Endometrial microvascular endothelial cells (primary cell): Measurements from ENCODE around the gene BAG2. TPM values are rescaled to one million over a fixed set of nuclear protein-coding genes. Genes with fewer than 3 reads are reported as not detected.

ENCODE experiments used
- in situ Hi-C: cut with HindIII; loops from 2 replicates; pipeline ENCODE4 v1.10.0; 2017; ENCODE audit warnings: low sequenced_read_pairs, low pct_unique_long_range_greater_than_20kb; ENCODE audit errors: inconsistent ontology term
- total RNA-seq: library from RNA; depleted of rRNA; stranded (reverse); fragments of >200 nt; gene quantifications from one replicate; pipeline ENCODE4 v1.2.3, GENCODE V29; 2015; ENCODE audit errors: inconsistent ontology term

BAG2 gene
- total RNA-seq, 1 donor from 2014 or later: 13.8 TPM

DNA sequence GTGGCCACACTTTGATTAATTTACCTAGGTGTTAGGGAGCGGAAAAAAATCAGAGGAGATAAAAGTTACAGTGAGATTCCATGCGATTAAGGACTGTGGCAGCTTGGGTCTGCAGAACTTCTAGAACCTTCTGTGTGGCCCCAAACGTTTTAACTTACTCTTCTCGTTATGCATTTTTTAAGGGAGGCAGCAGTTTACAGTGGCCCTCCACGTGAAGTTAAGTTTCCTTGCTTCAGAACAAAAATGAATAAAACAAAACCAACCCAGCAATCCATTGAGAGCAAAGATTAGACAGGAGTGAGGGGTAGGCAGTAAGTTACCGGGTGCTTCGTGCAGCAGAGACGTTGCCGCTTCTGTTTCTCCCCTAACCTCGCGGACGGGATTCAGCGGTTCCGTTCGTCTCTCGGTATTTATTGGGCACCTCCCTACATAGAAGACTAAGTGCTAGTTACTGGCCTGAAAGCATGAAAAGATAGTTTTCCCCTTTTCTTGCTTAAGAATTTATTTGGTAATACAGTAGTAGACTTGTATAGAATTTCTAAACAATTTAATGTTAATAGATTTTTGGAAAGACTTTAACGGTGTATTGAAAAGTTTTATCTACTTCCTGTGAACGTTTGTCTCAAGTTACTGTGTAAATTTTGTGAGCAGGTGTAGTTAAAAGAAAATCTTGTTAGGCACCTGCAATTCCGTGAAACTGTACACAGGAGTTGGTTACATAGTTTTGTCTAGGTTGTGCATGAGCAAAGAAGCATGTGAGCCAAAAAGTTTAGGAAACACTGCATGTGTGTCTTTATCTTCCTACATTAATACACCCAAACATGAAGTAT lies 1.1 kb downstream of the BAG2 start:
- in situ Hi-C loops: no loop called here

- in situ Hi-C loops: no loop called here
These were observed 1.9 kb downstream of the BAG2 start for GRCh38 chr6:57173886-57174510.

GRCh38 chr6:57174511-57174907 lies 2.4 kb downstream of the BAG2 start:
- in situ Hi-C loops: no loop called here

- in situ Hi-C loops: no loop called here
These were observed 5.6 kb downstream of the BAG2 start for GRCh38 chr6:57177545-57178265.

- in situ Hi-C loops: no loop called here
These were observed 8.5 kb downstream of the BAG2 start for GRCh38 chr6:57180596-57180995.

GRCh38 chr6:57182017-57182432 lies 9.9 kb downstream of the BAG2 start:
- in situ Hi-C loops: no loop called here

- in situ Hi-C loops: no loop called here
These were observed 11.2 kb downstream of the BAG2 start for GRCh38 chr6:57183336-57183735.

DNA sequence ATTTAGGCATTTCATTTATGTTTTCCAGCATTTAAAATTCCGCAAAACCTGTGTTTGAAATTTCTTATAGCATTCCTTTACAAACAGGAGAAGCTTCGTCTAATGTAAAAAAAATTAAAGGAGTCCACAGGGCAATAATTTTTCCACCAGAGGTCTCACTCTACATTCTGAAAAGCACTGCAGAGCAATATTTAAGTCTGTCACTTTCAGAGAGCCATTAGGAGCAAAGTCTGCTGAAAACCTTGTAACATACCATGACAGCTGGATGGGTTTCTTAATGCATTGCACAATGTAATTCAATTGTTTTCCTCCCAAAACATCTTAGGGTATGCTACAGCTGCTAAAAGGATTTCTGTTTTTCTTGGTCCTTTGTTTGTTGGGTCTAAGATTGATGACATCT lies 18.0 kb downstream of the BAG2 start:
- in situ Hi-C loops: no loop called here

DNA sequence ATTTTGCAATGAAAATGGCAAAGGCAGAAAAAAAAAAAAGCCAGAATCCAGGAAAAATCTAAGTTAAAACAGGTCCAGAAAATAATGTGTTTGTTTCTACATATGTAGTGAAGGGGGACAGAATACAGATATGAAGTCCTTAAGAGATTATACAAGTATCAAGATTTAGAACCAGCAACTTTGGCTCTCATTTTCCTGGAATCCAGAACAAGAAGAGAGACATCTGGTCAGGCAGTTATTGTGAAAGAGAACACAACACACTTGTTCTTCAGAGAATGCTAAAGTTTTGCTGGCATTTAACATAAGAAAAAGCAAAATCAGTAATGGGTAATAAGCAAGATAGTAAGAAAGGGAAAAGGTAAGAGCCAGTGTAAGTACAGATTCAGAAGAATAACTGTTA lies 21.1 kb downstream of the BAG2 start:
- in situ Hi-C loops: no loop called here

DNA sequence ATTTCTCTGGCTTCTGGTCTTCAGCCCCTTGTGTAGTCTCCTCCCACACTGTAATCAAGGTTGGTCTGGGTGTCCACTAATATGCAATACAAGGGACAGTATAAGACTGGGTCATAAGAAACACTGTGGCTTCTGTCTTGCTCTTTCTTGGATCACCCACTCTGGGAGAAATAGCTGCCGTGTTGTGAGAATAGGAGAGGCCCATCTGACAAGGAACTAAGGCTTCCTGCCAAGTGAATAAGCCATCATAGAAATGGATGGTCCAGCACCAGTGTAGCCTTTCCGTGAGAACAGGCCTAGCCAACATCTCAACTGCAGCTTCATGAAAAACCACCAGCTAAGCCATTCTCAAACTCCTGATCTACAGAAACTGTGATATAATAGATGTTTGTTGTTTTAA lies 23.3 kb downstream of the BAG2 start:
- in situ Hi-C loops: no loop called here

GRCh38 chr6:57198926-57199636 lies 27.0 kb downstream of the BAG2 start:
- in situ Hi-C loops: no loop called here

GRCh38 chr6:57201718-57202117 lies 29.6 kb downstream of the BAG2 start:
- in situ Hi-C loops: no loop called here

DNA sequence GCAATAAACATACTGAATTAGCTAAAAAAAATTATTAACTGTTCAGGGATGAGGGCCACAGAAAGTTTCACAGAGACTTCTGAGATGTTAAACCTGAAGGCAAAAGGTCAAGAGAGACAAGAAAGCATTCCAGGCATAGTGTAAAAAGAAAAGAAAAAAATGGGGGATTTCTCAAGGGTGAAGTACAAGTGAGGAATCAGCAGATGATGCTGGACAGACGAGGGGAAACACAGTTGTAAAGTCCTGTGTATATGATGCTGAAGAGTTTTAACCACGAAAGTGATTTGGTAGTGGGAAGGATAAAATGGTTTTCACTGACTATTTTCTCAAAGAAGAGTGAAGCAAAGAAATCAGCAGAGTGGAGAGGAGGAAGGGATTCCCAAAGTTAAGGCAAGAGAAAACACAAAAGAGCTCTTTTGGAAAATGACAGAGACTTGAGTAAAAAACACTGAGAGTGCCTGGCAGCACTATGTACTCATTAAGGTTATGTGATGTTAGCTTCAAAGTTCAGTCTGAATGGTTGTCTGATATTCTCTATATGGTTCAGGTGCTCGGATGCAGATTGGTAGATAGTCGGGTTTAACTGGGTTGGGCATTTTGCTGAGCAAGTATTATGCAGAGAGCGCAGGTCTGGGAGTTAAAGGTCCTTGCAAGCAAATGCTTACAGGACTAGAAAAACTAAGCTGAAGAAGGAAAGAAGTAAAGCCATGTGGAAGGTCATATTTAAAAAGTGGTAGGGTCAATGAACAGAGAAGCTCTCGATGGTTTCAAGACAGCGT lies 33.6 kb downstream of the BAG2 start:
- in situ Hi-C loops: no loop called here

- in situ Hi-C loops: no loop called here
These were observed 35.0 kb downstream of the BAG2 start for GRCh38 chr6:57207141-57207540.

GRCh38 chr6:57207872-57208271 lies 35.7 kb downstream of the BAG2 start:
- in situ Hi-C loops: no loop called here

DNA sequence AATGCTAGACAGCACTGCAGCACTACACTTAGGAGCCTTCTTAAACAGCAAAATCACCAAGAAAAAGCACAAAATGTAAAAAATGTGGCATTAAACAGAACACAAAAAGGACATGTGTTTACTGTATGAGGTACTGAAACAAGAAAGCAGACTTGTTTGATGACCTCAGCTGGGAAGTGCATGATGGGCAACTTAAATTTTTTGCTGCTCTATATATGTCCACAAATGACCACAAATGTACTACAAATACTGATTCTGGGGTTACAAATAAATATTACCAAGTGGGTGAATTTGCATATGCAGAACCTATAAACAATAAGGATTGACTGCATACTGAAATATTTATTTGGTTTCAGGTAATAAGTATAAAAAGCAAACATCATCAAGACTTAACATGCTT lies 36.9 kb downstream of the BAG2 start:
- in situ Hi-C loops: no loop called here

GRCh38 chr6:57210060-57210459 lies 37.9 kb downstream of the BAG2 start:
- in situ Hi-C loops: no loop called here

DNA sequence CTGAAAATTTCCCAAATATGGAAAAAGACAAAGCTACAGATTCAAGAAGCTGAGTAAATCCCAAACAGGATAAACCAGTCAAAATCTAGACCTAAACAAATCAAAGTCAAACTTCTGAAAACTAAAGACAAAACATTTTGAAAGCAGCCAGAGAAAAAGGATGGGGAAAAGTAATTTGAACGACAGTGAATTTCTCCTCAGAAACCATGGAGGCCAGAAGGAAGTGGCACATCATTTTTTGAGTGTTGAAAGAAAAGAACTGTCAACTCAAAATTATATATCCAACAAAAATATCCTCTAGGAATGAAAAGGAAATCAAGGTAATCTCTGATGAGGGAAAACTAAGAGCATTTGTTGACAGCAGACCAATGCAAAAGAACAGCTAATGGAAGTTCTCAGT lies 43.1 kb downstream of the BAG2 start:
- in situ Hi-C loops: no loop called here
